WTC11 (cell line): ENCODE measurements around the gene ARHGAP45.

ENCODE experiments used
- TF ChIP-seq, protein P1 (sequence below): fragments of 200-600 bp; IDR thresholded peaks from 2 replicates; pipeline ENCODE4 v1.8.0; 2022; ENCODE audit warnings: antibody characterized with exemption
- TF ChIP-seq, protein P2 (sequence below): sonication (generic); formaldehyde crosslinking; IDR thresholded peaks from 2 replicates; pipeline ENCODE4 v1.8.1; 2022; ENCODE audit warnings: mild to moderate bottlenecking, moderate library complexity, missing genetic modification reagents

DNA sequence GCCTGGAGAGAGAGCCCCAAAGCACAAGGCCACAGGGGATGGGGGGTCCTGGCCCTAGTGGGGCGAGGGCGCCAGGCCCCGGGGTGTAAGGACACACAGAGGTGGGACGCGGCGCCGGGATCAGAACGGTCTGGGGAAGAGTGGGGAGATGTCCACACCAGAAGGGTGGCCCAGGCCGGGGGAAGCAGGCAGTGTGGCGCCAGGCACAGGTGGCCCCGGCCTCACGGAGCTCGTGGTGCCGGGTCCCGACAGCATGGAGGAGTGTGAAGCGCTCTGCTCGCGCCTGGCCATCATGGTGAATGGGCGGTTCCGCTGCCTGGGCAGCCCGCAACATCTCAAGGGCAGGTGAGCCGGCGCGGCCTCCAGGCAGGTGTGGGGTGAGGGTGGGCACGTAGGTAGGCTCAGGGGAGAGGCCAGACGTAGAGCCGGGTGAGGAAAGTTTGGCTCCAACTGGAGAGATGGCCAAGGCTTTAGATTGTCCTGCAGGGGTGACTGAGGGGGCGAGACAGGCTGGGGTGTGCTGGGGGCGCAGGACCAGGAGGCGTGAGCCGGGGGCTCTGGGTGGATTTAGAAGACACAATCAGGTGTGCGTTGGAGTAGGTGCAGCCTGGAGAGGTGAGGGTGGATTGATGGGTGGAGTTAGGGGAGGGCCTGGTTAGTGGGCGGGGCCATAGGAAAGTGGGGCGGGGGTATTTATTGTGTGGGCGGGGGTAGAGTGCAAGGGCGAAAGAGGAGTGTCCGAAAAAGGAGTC is 2.9 kb upstream of the ARHGAP45 start:
- TF ChIP-seq, protein P1, sequence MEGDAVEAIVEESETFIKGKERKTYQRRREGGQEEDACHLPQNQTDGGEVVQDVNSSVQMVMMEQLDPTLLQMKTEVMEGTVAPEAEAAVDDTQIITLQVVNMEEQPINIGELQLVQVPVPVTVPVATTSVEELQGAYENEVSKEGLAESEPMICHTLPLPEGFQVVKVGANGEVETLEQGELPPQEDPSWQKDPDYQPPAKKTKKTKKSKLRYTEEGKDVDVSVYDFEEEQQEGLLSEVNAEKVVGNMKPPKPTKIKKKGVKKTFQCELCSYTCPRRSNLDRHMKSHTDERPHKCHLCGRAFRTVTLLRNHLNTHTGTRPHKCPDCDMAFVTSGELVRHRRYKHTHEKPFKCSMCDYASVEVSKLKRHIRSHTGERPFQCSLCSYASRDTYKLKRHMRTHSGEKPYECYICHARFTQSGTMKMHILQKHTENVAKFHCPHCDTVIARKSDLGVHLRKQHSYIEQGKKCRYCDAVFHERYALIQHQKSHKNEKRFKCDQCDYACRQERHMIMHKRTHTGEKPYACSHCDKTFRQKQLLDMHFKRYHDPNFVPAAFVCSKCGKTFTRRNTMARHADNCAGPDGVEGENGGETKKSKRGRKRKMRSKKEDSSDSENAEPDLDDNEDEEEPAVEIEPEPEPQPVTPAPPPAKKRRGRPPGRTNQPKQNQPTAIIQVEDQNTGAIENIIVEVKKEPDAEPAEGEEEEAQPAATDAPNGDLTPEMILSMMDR = no peak
- TF ChIP-seq, protein P2, sequence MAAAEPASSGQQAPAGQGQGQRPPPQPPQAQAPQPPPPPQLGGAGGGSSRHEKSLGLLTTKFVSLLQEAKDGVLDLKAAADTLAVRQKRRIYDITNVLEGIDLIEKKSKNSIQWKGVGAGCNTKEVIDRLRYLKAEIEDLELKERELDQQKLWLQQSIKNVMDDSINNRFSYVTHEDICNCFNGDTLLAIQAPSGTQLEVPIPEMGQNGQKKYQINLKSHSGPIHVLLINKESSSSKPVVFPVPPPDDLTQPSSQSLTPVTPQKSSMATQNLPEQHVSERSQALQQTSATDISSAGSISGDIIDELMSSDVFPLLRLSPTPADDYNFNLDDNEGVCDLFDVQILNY = no peak
